Measurements from ENCODE around the gene TTC6. TPM values are rescaled to one million over a fixed set of nuclear protein-coding genes. Genes with fewer than 3 reads are reported as not detected.

The TTC6 gene
- total and polyA plus RNA-seq, 4 donors: 0.50 to 34.4 (median 5.0) TPM

DNA sequence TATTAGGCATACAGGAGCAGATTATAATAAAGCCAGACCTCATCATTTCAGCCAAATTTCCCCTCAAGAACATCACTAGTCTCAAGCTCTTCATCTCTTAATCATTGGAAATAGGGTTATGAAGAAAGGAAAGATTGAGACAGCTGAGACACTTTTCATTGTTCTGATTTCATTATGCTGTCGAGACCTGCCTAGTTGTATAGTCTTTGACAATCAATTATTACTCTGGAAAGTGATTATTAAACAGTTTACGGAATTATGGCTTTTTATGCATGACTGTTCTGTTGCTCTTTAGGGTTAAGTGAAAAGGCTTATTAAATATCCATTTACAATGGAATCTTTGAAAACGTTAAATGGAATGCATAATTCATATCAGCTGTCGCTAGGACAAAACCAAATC is 48.3 kb downstream of the TTC6 start:
- Histone ChIP-seq H3K27me3 (ENCODE audit: control insufficient read depth in 3 of 3, insufficient read depth in 3 of 3, low read length in 2 of 3) (no peaks in the 10 kb centered on the region), H3K9me3 (ENCODE audit: control insufficient read depth in 4 of 4, insufficient read depth in 3 of 4, low read length in 3 of 4) (no peaks in the 10 kb centered on the region), H3K4me1 (ENCODE audit: control insufficient read depth in 5 of 5, insufficient read depth in 5 of 5, low read length in 5 of 5) (no peaks in the 10 kb centered on the region), H3K27ac (ENCODE audit: low read depth in 1 of 2, low read length in 1 of 2) (no peak overlapping the region), H3K9ac (ENCODE audit: insufficient read depth in 1 of 2, low read length in 2 of 2) (no peak overlapping the region), H3K4me3 (no peak overlapping the region), H3K36me3 (ENCODE audit: control insufficient read depth in 4 of 4, insufficient read depth in 4 of 4, low read length in 4 of 4) (no peaks in the 10 kb centered on the region)
- ATAC-seq (ENCODE audit: insufficient read depth, low FRiP score): no peak
- no peak for TF ChIP-seq CTCF (IDR thresholded peaks at IDR 0.05; ENCODE audit: control extremely low read depth, extremely low read depth)
- 71 to 74% methylated on average over 4 of the region's 4 CpGs for WGBS, 2 donors
- no peak for DNase-seq

Other genes with a start within 250 kb of the TTC6 start
- 10 to 100 TPM; 31.7 to 67.2 TPM for gene FOXA1, start 380 bp upstream of the TTC6 start, total RNA-seq
- 10 to 100 TPM; 14.3 to 15.5 TPM for gene FOXA1, start 380 bp upstream of the TTC6 start, polyA plus RNA-seq

All from lung (tissue), 12 donors.